NCI-H187 treated with DMSO at 0.1 percent for 48 hours (cell line): ENCODE measurements around the gene TBC1D16.

Source experiments
- DNase-seq: peaks from one replicate; lab custom pipeline; 2025; lab: John Stamatoyannopoulos, UW

The TBC1D16 gene

GRCh38 chr17:80035687-80035936 is at the start of gene TBC1D16:
TSS of gene TBC1D16 (minus strand) at chr17:80035872. CDS start at chr17:80013547, 22,325 bp downstream.
- no peak for DNase-seq

- DNase-seq = no peak
Observed at GRCh38 chr17:80084773-80085172, 49.1 kb upstream of the TBC1D16 start.

- no peak for DNase-seq
Observed at GRCh38 chr17:80083136-80083661, 47.5 kb upstream of the TBC1D16 start.

- peak; percentile 42 for DNase-seq
Observed at GRCh38 chr17:80082403-80083135, 46.9 kb upstream of the TBC1D16 start.

GRCh38 chr17:80081596-80081995 is 45.9 kb upstream of the TBC1D16 start:
- no peak for DNase-seq

- DNase-seq = no peak
Observed at GRCh38 chr17:80080081-80080480, 44.4 kb upstream of the TBC1D16 start.

GRCh38 chr17:80072410-80072809 is 36.7 kb upstream of the TBC1D16 start:
- no peak for DNase-seq

GRCh38 chr17:80071116-80071841 is 35.6 kb upstream of the TBC1D16 start:
- no peak for DNase-seq

GRCh38 chr17:80070375-80071115 is 34.9 kb upstream of the TBC1D16 start:
- no peak for DNase-seq

- DNase-seq = no peak
Observed at GRCh38 chr17:80068301-80069222, 32.9 kb upstream of the TBC1D16 start.

- no peak for DNase-seq
Observed at GRCh38 chr17:80067393-80067986, 31.8 kb upstream of the TBC1D16 start.

- DNase-seq = no peak
Observed at GRCh38 chr17:80065478-80066170, 30.0 kb upstream of the TBC1D16 start.

- no peak for DNase-seq
Observed at GRCh38 chr17:80064696-80065095, 29.0 kb upstream of the TBC1D16 start.

GRCh38 chr17:80063830-80064585 is 28.3 kb upstream of the TBC1D16 start:
- DNase-seq = no peak

- DNase-seq = no peak
Observed at GRCh38 chr17:80061421-80061820, 25.7 kb upstream of the TBC1D16 start.

GRCh38 chr17:80060644-80061043 is 25.0 kb upstream of the TBC1D16 start:
- no peak for DNase-seq

- no peak for DNase-seq
Observed at GRCh38 chr17:80058311-80058955, 22.8 kb upstream of the TBC1D16 start.

GRCh38 chr17:80055597-80055996 is 19.9 kb upstream of the TBC1D16 start:
- no peak for DNase-seq

- no peak for DNase-seq
Observed at GRCh38 chr17:80053102-80053501, 17.4 kb upstream of the TBC1D16 start.
